Hepatocyte (in vitro differentiated cells): ENCODE results near the gene TDRD5. TPM values are rescaled to one million over a fixed set of nuclear protein-coding genes. Genes with fewer than 3 reads are reported as not detected.
A peak's percentile ranks its signal among the peaks of the same experiment; 100 is the strongest.

Experiments
- DNase-seq: peaks from one replicate; pipeline ENCODE4 v3.0.0-alpha.2; 2016; ENCODE audit warnings: low spot score
- H2AFZ ChIP-seq: fragments of 200-600 bp; sonication (generic); 2 replicates; pipeline ENCODE4 v1.6.0; 2016; ENCODE audit warnings: antibody characterized with exemption, mild to moderate bottlenecking
- H3K27ac ChIP-seq: fragments of 200-600 bp; sonication (generic); 2 replicates; pipeline ENCODE4 v1.5.1; 2016; ENCODE audit warnings: mild to moderate bottlenecking
- H3K27me3 ChIP-seq: fragments of 200-600 bp; sonication (generic); 2 replicates; pipeline ENCODE4 v1.6.1; 2016
- H3K36me3 ChIP-seq: fragments of 200-600 bp; sonication (generic); replicated peaks from 2 replicates; pipeline ENCODE4 v1.5.1; 2016; ENCODE audit warnings: low read depth; ENCODE audit not compliant: insufficient read depth
- H3K4me1 ChIP-seq: fragments of 200-600 bp; sonication (generic); 2 replicates; pipeline ENCODE4 v1.5.1; 2016; ENCODE audit warnings: mild to moderate bottlenecking, moderate library complexity; ENCODE audit not compliant: insufficient read depth
- H3K4me2 ChIP-seq: fragments of 200-600 bp; sonication (generic); 2 replicates; pipeline ENCODE4 v1.6.0; 2016
- H3K4me3 ChIP-seq: fragments of 200-600 bp; sonication (generic); 2 replicates; pipeline ENCODE4 v1.5.1; 2016; ENCODE audit warnings: mild to moderate bottlenecking
- H3K79me2 ChIP-seq: fragments of 200-600 bp; sonication (generic); 2 replicates; pipeline ENCODE4 v1.6.0; 2017; ENCODE audit warnings: mild to moderate bottlenecking
- H3K9me2 ChIP-seq: fragments of 200-600 bp; sonication (generic); replicated peaks from 2 replicates; pipeline ENCODE4 v1.6.0; 2017; ENCODE audit warnings: mild to moderate bottlenecking; ENCODE audit not compliant: insufficient read depth
- H3K9me3 ChIP-seq: fragments of 200-600 bp; sonication (generic); 2 replicates; pipeline ENCODE4 v1.5.1; 2016; ENCODE audit warnings: low read depth, mild to moderate bottlenecking
- H4K20me1 ChIP-seq: fragments of 200-600 bp; sonication (generic); 2 replicates; pipeline ENCODE4 v1.6.0; 2016; ENCODE audit warnings: mild to moderate bottlenecking; ENCODE audit not compliant: insufficient read depth, poor library complexity, severe bottlenecking
- EZH2 ChIP-seq: fragments of 200-600 bp; sonication (generic); IDR thresholded peaks from 2 replicates; pipeline ENCODE4 v1.6.1; 2016; ENCODE audit warnings: antibody characterized with exemption, mild to moderate bottlenecking, borderline replicate concordance
- EZH2phosphoT487 ChIP-seq: fragments of 200-600 bp; sonication (generic); IDR thresholded peaks from one replicate; pipeline ENCODE4 v1.6.1; 2018; ENCODE audit warnings: antibody characterized with exemption, mild to moderate bottlenecking, low read depth, moderate library complexity; ENCODE audit not compliant: unreplicated experiment, severe bottlenecking
- WGBS: methylation state at CpG from one replicate; pipeline ENCODE4 v1.1.6; 2016; ENCODE audit warnings: low lambda C conversion rate; ENCODE audit errors: missing lambda C conversion rate; 5-methylcytosine and 5-hydroxymethylcytosine counted together
- polyA plus RNA-seq: library from polyadenylated mRNA; unstranded; fragments of >200 nt; fragmentation: Nextera tagmentation; extraction: Ambion mirVana; gene quantifications from 2 replicates; pipeline ENCODE4 v1.2.1, GENCODE V29; 2016
- total RNA-seq: library from RNA; depleted of rRNA; stranded (reverse); fragments of >200 nt; gene quantifications from 2 replicates; pipeline ENCODE4 v1.2.3, GENCODE V29; 2014
- TF ChIP-seq, protein P1 (sequence below): fragments of 200-600 bp; sonication (generic); IDR thresholded peaks from 2 replicates; pipeline ENCODE4 v1.5.1; 2016; ENCODE audit warnings: antibody characterized with exemption, mild to moderate bottlenecking; ENCODE audit not compliant: poor library complexity

The TDRD5 gene
- total and polyA plus RNA-seq, 2 experiments from 2014 or later, result not detected

DNA sequence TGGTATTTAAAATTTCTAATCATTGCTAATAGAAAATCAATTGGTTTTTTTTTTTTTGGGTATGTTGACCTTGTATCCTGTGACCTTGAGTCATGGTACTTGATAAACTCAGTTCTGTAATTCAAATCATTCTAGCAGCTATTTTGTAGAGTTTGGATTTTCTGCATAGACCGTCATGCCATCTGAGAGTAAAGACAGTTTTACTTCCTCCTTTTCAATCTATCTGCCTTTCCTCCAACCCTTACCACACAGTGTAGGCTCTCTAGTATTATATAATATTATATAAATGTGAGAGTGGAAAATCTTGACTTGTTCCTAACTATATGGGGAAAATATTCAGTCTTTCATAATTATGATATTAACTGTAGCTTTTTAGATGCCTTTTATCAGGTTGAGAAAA, 7.0 kb downstream of the TDRD5 start:
- H3K4me1 ChIP-seq, result no peaks in the 10 kb centered on the region

DNA sequence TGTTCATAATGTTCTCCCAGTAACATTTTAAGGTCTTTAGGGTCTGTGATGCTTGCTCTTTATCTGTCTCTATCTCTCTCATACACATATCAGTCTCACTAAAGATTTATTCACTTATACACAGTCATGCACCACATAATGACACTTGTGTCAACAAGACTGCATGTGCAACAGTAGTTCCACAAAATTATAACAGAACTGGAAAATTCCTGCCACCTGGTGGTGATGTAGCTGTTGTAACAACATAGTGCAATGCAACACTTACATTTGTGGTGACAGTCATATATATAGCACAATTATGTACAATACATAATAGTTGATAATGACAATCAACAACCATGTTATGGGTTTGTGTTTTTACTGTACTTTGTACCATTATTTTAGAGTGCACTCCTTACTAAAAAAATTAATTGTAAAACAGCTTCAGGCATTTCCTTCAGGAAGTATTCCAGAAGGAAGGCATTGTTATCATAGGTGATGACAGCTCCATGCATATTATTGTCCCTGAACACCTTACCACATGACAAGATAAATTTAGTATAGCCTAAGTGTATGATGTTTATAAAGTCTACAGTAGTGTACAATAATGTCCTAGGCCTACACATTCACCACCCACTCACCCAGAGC, 8.1 kb downstream of the TDRD5 start:
- DNase-seq, result peak; percentile 59
- Histone ChIP-seq H3K27me3 (peaks cover 10% of the 10 kb centered on the region), H3K4me2 (no peak overlapping the region), H3K36me3 (no peaks in the 10 kb centered on the region), H3K4me1 (no peaks in the 10 kb centered on the region), H3K4me3 (no peak overlapping the region), H4K20me1 (no peaks in the 10 kb centered on the region), H3K9me2 (no peaks in the 10 kb centered on the region), H3K27ac (no peak overlapping the region), H3K79me2 (no peaks in the 10 kb centered on the region), H3K9me3 (no peaks in the 10 kb centered on the region), H2AFZ (no peak overlapping the region)
- TF ChIP-seq, protein P1, sequence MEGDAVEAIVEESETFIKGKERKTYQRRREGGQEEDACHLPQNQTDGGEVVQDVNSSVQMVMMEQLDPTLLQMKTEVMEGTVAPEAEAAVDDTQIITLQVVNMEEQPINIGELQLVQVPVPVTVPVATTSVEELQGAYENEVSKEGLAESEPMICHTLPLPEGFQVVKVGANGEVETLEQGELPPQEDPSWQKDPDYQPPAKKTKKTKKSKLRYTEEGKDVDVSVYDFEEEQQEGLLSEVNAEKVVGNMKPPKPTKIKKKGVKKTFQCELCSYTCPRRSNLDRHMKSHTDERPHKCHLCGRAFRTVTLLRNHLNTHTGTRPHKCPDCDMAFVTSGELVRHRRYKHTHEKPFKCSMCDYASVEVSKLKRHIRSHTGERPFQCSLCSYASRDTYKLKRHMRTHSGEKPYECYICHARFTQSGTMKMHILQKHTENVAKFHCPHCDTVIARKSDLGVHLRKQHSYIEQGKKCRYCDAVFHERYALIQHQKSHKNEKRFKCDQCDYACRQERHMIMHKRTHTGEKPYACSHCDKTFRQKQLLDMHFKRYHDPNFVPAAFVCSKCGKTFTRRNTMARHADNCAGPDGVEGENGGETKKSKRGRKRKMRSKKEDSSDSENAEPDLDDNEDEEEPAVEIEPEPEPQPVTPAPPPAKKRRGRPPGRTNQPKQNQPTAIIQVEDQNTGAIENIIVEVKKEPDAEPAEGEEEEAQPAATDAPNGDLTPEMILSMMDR, result peak; percentile 59
- TF ChIP-seq EZH2, result no peak

More for the DNA sequence above, 7.0 kb downstream of the TDRD5 start:
- H3K4me2 ChIP-seq, result no peak overlapping the region
- H2AFZ ChIP-seq, result no peak overlapping the region
- TF ChIP-seq, protein P1, result no peak
- no peak for TF ChIP-seq EZH2
- no peak for TF ChIP-seq EZH2phosphoT487
- no peaks in the 10 kb centered on the region for H4K20me1 ChIP-seq
- peaks cover 10% of the 10 kb centered on the region for H3K27me3 ChIP-seq
- H3K9me2 ChIP-seq, result no peaks in the 10 kb centered on the region
- no peaks in the 10 kb centered on the region for H3K9me3 ChIP-seq
- H3K36me3 ChIP-seq, result no peaks in the 10 kb centered on the region
- 88% methylated on average over 1 of the region's 1 CpG for WGBS
- no peak overlapping the region for H3K27ac ChIP-seq
- H3K4me3 ChIP-seq, result no peak overlapping the region
- DNase-seq, result no peak
- H3K79me2 ChIP-seq, result no peaks in the 10 kb centered on the region

DNA sequence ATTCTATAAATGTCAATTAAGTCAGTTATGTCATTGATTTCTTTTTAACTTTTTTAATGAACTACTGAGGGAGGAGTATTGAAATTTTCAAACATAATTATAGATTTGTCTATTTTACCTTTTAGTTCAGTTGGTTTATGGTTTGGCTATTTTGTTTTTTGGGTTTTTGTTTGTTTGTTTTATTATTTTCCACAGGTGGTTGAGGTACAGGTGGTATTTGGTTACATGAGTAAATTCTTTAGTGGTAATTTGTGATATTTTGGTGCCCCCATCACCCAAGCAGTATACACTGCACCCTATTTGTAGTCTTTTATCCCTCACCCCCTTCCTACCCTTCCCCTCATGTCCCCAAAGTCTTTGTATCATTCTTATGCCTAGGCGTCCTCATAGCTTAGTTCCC, 9.5 kb downstream of the TDRD5 start:
- TF ChIP-seq EZH2 (no peak), EZH2phosphoT487 (no peak)
- TF ChIP-seq, protein P1, result no peak
- Histone ChIP-seq H3K4me2 (no peak overlapping the region), H4K20me1 (no peaks in the 10 kb centered on the region), H3K4me1 (no peaks in the 10 kb centered on the region), H3K4me3 (no peak overlapping the region), H2AFZ (no peak overlapping the region), H3K9me2 (no peaks in the 10 kb centered on the region), H3K79me2 (no peaks in the 10 kb centered on the region), H3K9me3 (no peaks in the 10 kb centered on the region), H3K36me3 (no peaks in the 10 kb centered on the region), H3K27me3 (peaks cover under 1% of the 10 kb centered on the region), H3K27ac (no peak overlapping the region)
- 84% methylated on average over 1 of the region's 1 CpG for WGBS
- no peak for DNase-seq

DNA sequence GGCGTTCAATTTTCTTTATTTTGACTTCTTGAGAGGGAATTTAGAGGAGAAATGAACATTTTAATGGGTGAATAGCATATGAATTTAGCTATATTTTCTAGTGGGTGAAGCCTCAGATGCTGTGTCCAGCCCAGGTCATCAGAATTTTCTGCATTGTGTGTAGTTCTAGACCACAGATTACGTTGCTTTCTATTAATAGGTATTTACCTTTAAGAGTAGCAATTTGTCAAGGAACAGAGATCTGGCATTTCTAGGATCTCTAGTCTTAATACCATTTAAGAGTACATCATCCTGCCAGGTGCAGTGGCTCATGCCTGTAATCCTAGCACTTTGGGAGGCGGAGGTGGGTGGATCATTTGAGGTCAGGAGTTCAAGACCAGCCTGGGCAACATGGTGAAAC, 20.7 kb downstream of the TDRD5 start:
- Histone ChIP-seq H3K4me3 (no peak overlapping the region), H3K9me2 (no peaks in the 10 kb centered on the region), H3K27ac (no peak overlapping the region), H3K27me3 (no peaks in the 10 kb centered on the region), H3K9me3 (no peaks in the 10 kb centered on the region), H3K36me3 (no peaks in the 10 kb centered on the region), H3K4me1 (no peaks in the 10 kb centered on the region), H4K20me1 (no peaks in the 10 kb centered on the region), H2AFZ (no peak overlapping the region), H3K4me2 (no peak overlapping the region), H3K79me2 (no peaks in the 10 kb centered on the region)
- DNase-seq, result no peak
- WGBS, result 77% methylated on average over 3 of the region's 3 CpGs
- TF ChIP-seq, protein P1, result no peak
- TF ChIP-seq EZH2 (no peak), EZH2phosphoT487 (no peak)
